GM19468 (cell line): Measurements from ENCODE around the gene ARHGAP18.

Experiments used
- ATAC-seq: cut with Tn5 transposase; IDR thresholded peaks from one replicate; pipeline ENCODE4 v1.9.1; 2021; ENCODE audit warnings: mild to moderate bottlenecking, moderate library complexity, moderate number of reproducible peaks; ENCODE audit not compliant: unreplicated experiment; ENCODE audit errors: extremely low read depth

The ARHGAP18 gene

GRCh38 chr6:129623008-129623732 lies 86.8 kb downstream of the ARHGAP18 start:
- peak; percentile 34 for ATAC-seq

DNA sequence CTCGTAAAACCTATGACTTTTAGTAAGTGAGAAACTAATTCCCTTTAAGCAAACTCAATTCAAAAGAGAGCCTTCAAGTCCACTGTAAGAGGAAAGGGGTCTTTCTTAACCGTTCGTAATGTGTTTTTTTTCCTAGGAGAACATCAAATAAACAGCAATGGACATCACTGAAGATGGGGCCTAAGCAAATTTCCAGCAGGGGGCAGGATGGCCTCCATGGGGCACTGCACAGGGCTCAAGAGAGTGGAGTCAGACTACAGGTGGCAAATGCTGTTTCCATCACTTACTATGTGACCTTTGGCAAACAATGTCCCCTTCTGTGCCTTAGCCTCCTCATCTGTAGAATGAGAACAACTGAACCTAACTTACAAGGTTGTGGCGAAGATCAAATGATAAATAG lies 88.7 kb downstream of the ARHGAP18 start:
- no peak for ATAC-seq

DNA sequence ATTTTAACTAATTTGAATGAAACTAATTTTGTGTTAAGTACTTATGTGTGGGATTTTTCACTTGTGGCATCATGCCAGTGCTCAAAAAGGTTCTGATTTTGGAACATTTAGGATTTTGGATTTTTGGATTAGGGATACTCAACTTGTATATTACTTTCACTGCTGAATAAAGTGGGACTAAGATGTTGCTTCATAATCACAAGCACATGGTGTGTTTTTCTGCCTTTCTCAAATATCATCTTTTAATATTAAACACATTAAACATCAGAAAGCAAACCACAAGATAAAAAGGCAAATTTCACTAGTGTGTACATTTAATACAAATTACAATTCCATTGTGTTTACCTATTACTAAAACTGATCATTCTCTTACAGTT lies 89.8 kb downstream of the ARHGAP18 start:
- no peak for ATAC-seq

DNA sequence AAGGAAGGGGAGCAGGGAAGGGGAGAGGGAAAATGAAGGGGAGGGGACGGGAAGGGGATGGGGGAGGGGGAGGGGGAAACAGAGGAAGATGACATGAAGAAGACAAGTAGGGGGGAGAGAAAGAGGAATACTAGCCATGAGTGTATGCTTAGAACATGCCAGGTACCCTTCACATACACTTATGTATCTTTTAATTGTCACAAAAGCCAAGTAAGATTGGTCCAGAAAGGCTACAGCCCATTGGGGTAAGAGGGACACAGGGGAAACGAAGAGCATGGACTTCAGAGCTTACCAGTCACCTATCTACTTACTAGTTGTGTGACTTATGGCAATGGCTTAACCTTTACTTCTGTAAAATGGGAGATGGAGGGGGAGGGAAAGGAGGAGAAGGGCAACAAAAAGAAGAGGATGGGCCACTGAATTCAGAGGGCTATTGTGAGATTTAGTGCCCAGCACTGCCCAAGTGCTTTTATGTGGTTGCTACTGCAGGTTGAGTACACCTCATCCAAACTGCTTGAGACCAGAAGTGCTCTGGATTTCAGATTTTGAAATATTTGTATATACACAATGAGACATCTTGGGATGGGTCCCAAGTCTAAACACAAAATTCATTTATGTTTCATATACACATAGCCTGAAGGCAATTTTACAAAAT lies 90.3 kb downstream of the ARHGAP18 start:
- ATAC-seq: no peak

GRCh38 chr6:129617986-129618385 lies 92.0 kb downstream of the ARHGAP18 start:
- no peak for ATAC-seq

DNA sequence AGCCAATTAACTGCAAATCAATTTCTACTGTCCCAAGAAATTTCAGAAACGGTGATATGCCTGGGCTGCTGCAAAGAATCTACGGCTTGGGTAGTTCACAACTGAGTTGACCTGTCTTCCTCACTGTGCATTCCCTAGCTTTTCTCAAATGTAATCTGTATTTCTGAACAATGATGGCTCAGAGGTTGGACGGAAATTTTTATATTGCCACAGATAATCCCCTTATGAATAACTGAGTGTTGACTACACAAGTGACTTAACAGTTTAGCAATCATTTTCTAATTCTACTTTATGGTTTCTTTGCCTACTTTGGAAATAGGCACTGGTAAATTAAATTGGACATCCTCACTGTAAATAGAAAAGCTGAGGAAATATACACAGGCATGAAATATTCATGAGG lies 94.5 kb downstream of the ARHGAP18 start:
- no peak for ATAC-seq

DNA sequence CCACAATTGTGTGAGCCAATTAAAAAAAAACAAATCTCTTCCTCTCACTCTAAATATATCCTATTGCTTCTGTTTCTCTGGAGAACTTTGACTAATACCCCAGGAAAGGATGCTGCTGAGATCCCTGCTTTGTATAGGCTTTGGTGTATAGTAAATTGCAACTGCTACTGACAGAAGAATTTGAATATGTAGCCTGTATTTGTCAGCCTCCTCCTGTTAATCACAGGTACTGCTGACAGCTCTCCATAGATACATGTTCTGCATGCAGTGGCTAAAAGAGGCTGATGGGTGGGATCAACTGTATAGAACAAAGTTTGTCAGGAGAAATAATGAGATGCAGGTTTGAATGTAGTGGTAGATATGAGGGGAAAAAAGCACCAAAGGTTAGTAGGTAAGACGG lies 95.0 kb downstream of the ARHGAP18 start:
- ATAC-seq: no peak

DNA sequence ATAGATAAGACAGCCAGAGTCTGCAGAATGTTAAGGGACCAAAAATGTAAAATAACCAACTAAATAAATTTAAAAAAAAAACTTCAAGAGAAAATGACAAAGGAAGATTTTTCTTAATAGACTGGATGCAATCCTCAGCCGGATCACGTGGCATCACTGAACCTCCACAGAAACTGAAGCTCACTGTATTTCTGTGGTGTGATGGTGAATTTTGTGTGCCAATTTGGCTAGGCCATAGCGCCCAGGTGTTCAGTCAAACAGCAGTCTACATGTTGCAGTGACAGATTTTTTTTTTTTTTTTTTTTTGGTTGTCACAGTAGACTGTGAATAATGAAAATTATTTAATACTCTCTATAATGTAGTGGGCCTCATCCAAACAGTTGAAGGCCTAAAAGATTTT lies 95.5 kb downstream of the ARHGAP18 start:
- ATAC-seq: no peak

DNA sequence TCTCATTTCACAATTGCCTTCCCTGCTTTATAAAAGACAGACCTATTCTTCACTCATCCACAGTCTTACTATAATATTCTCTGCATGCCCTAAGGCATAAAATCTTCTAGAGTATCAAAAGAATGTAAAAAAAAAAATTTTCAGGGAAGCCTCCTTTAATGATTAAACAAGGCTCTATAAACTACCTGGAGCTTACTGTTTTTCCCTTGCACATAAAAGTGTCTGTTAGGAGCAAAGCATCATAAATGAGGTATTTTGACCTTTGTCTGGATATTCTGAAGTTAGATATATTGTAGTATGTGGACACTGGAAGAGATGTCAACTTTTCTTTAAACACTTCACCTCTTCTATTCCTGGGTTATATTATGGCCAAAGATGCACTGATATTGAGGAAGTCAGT lies 97.5 kb downstream of the ARHGAP18 start:
- ATAC-seq: no peak

DNA sequence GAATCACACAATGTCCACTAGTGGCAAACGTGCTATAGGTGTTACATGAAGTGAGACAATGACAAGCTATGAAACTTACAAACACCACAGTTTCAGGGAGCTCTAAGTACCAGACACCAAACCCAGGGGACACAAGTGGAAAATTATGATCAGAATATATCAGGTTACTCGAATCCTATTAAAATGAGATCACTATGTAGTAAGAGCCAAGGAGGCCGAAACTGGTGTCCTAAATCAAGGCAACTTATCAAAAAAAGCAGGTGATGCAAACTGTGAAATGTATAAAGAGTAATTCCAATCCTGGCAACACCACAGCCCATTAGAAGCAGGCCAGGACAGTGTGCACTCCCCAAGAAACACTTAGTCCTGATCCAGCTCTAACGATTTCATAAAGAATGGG lies 100.3 kb downstream of the ARHGAP18 start:
- ATAC-seq: no peak

DNA sequence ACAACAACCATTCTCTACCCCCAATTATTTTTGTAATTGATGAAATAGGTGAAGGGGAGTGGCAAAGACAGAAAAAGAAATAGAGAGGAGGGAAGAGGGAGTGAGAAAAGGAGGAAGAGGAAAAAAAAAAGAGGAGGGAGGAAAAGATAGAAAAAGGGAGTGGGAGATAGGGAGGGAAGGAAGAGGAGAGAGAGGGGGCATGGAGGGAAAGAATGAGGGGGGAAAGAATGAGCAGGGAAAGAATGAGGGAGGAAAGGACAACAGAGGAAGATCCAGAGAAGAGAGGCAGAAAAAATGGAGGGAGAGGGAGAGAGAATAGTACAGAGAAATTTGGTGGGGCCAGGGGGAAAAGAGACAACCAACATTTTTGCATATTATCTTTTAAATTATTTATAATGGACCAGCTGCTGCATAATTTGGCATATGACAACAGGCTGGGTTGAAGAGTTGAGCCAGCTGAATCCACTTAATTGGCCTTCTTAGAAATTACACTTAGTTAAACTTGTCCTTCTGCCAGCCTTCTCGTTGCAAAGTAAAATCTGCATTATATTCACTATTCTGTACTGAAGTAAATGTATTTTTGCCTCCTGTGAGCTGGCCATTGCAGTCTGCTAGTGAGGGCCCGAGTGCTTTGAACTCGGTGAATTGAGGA lies 101.0 kb downstream of the ARHGAP18 start:
- ATAC-seq: no peak

GRCh38 chr6:129607581-129608186 lies 102.3 kb downstream of the ARHGAP18 start:
- ATAC-seq: no peak

DNA sequence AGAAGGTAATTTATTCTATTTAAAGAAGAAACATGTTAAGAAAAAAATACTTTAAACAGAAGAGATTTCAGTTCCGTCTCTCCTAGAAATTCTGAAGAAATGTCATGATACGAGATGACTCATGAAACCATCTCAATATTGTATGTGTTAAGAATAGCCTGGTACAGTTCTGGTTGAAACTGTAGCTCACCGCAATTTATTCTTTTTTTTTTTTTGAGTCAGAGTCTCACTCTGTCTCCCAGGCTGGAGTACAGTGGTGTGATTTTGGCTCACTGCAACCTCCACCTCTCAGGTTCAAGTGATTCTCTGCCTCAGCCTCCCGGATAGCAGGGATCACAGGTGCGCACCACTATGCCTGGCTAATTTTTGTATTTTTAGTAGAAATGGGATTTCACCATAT lies 103.3 kb downstream of the ARHGAP18 start:
- peak; percentile 45 for ATAC-seq

- ATAC-seq: no peak
These were observed 104.0 kb downstream of the ARHGAP18 start for GRCh38 chr6:129605967-129606366.

DNA sequence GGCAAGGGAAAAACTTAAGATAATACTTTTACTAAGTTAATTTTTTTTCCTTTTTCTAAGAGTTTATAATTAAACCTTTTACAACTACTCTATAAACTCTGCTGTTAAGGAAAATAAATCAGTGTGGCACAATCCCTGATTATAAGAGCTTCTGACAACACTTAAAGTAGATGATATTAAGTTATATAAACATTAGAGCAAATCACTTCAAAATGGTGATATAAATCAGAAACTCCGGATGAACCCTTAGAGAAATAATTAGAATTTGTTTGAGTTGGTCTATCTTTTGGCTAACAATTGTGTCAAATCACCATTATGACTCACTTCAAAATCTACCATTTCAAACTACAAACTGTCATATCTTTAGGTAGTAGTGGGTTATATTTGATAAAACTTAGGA lies 104.9 kb downstream of the ARHGAP18 start:
- ATAC-seq: no peak

GRCh38 chr6:129604321-129604720 lies 105.7 kb downstream of the ARHGAP18 start:
- no peak for ATAC-seq

DNA sequence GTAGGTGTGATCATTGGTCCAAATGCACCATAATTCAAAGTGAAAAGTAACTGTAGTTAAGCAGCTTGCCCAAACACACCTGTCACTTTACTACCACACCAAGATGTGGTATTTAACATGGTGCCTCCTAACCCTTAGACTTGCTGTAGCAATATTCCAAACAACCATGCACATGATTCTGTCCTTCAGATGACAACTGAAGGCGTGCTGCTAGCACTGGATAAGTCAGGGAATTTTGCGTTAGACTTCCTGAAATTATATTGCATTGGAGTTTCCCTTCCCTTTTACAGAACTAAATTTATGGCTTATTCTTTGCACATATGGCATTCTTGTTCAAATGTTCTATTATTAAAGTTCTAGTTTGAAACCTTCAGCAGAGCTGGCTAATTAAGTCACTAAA lies 106.2 kb downstream of the ARHGAP18 start:
- ATAC-seq: no peak

- no peak for ATAC-seq
These were observed 108.7 kb downstream of the ARHGAP18 start for GRCh38 chr6:129601323-129601722.

DNA sequence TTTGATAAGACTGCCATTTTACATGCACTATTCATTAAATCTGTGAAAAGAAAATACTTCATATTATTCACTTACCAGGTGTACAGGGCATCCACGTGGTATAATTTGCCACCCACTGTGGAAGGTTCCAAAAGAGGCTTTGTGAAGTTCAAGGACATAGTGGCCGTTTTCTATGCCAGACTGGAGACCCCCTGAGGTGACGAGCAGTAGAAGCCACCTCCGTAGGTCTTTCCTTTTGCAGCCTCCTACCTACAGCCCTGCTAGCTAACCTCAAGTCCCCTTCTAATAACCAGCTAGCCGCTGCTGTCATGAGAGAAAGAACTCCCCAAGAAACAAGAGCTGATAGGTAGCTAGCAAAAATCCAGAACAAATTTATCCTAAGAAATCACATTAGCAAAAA lies 110.5 kb downstream of the ARHGAP18 start:
- ATAC-seq: no peak

- no peak for ATAC-seq
These were observed 111.5 kb downstream of the ARHGAP18 start for GRCh38 chr6:129598244-129599187.
